ENCODE data around the gene OGFOD2.

Gene OGFOD2

DNA sequence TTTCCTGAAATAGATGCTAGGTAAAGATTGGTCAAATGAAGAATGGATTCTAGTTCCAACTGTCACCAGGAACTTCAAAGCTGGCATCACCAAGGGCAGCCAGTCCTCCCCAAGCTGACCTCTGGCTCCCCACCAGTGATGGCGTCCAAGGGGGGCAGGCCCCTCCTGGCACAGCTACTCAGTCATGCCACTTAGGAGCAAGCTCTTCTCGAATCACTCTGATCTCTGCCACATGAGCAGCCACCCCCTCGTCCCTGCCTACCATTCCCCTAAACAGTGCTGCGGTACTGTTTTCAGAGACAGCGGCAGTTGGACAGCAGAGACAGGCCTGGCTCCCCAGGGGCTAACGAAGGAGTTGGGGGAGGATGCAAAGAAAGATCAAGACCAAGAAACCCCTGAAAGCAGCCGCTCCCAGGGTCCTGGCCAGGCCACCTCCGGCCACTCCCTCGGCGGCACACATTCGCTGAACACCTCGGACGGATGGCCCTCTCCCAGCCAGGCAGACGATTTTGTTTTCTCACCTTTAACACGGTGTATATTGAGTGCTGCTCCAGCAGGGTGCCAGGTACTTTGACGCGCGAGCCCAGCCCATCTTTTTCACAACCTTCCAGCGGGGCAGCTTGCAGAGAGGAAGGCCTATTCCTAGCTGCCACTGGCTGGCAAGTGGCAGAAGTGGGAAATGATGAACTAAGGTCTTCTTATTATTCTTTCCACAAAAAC, 52.8 kb downstream of the OGFOD2 start:
- DNase-seq (ENCODE audit: low read depth), result no peak
- TF ChIP-seq, protein P1, sequence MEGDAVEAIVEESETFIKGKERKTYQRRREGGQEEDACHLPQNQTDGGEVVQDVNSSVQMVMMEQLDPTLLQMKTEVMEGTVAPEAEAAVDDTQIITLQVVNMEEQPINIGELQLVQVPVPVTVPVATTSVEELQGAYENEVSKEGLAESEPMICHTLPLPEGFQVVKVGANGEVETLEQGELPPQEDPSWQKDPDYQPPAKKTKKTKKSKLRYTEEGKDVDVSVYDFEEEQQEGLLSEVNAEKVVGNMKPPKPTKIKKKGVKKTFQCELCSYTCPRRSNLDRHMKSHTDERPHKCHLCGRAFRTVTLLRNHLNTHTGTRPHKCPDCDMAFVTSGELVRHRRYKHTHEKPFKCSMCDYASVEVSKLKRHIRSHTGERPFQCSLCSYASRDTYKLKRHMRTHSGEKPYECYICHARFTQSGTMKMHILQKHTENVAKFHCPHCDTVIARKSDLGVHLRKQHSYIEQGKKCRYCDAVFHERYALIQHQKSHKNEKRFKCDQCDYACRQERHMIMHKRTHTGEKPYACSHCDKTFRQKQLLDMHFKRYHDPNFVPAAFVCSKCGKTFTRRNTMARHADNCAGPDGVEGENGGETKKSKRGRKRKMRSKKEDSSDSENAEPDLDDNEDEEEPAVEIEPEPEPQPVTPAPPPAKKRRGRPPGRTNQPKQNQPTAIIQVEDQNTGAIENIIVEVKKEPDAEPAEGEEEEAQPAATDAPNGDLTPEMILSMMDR (IDR thresholded peaks at IDR 0.05; ENCODE audit: insufficient read depth, low read depth, low read length, missing control alignments), result no peak
- no peak overlapping the region for H3K4me3 ChIP-seq (ENCODE audit: low read depth, low read length)

DNA sequence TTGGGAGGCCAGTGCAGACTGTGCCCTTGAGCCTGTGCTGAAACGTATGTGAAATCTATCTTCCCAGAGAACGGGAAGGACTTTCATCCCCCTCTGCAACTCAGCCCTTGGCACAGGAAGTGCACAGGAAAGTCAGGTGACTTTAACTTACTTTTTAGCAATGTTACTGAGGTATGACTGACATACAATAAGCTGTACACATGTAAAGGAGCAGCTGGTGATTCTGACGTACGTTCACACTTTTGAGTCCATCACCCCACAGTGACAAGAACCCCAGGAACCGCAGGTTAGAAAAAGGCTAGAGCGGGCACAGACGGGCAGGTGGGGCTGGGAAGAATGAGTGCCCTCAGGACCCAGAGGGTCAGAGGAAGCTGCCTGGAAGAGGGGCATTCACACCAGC, 53.4 kb downstream of the OGFOD2 start:
- H3K4me3 ChIP-seq (ENCODE audit: low read depth, low read length), result no peak overlapping the region
- DNase-seq (ENCODE audit: low read depth), result no peak
- TF ChIP-seq, protein P1 (IDR thresholded peaks at IDR 0.05; ENCODE audit: insufficient read depth, low read depth, low read length, missing control alignments), result no peak

DNA sequence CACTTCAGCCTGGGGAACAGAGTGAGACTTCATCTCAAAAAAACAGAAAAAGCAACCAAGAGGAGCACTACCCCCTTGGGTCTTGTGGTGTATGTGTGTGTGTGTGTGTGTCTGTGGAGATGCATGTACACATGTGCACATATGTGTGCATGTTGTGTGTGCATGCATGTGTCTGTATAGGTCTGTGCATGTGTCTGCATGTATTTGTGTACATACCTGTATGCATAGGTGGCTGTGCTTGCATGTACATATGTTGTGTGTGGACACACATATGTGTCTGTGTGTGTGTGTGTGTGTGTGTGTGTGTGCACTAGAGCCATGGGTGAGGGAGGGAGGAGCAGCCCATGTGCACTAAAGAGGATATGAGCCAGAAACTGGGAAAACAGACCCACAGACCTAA, 54.5 kb downstream of the OGFOD2 start:
- DNase-seq (ENCODE audit: low read depth), result no peak
- H3K4me3 ChIP-seq (ENCODE audit: low read depth, low read length), result no peak overlapping the region
- TF ChIP-seq, protein P1 (IDR thresholded peaks at IDR 0.05; ENCODE audit: insufficient read depth, low read depth, low read length, missing control alignments), result no peak

Measured in GM12865 (cell line).